Aorta (tissue), 5 donors: ENCODE measurements around the gene ARHGEF16. TPM values are rescaled to one million over a fixed set of nuclear protein-coding genes. Genes with fewer than 3 reads are reported as not detected.

Experiments
- ATAC-seq: fragments of 200-7000 bp; cut with Tn5 transposase; one replicate; pipeline ENCODE4 v1.9.1; 2022; ENCODE audit warnings: moderate library complexity; ENCODE audit not compliant: low FRiP score
- DNase-seq, 2 donors: peaks; one replicate each; pipeline ENCODE4 v3.0.0-alpha.2; 2020
- H3K27ac ChIP-seq, 2 donors: one replicate each; pipeline ENCODE4 v1.5.1; 2013; ENCODE audit warnings: low read length in 2 of 2, mild to moderate bottlenecking in 2 of 2, moderate library complexity in 2 of 2, control low read depth in 1 of 2, inconsistent platforms in 1 of 2, low read depth in 1 of 2
- H3K27me3 ChIP-seq, 2 donors: one replicate each; pipeline ENCODE4 v1.6.1; 2013; ENCODE audit warnings: control low read depth in 1 of 2, low read length in 1 of 2, mild to moderate bottlenecking in 1 of 2, moderate library complexity in 1 of 2; ENCODE audit not compliant: insufficient read depth in 2 of 2, control insufficient read depth in 1 of 2
- H3K36me3 ChIP-seq, 2 donors: one replicate each; pipeline ENCODE4 v1.6.1; 2013; ENCODE audit warnings: control low read depth in 1 of 2, low read length in 1 of 2, mild to moderate bottlenecking in 1 of 2; ENCODE audit not compliant: insufficient read depth in 2 of 2, control insufficient read depth in 1 of 2
- H3K4me1 ChIP-seq, 2 donors: one replicate each; pipeline ENCODE4 v1.6.1; 2013; ENCODE audit warnings: low read length in 2 of 2, control low read depth in 1 of 2, mild to moderate bottlenecking in 1 of 2, moderate library complexity in 1 of 2; ENCODE audit not compliant: insufficient read depth in 2 of 2, control insufficient read depth in 1 of 2
- H3K4me3 ChIP-seq, 2 donors: one replicate each; pipeline ENCODE4 v1.5.1; 2013; ENCODE audit warnings: low read length in 2 of 2, control low read depth in 1 of 2, mild to moderate bottlenecking in 1 of 2
- H3K9me3 ChIP-seq: one replicate; pipeline ENCODE4 v1.6.1; 2013; ENCODE audit warnings: mild to moderate bottlenecking, low read length; ENCODE audit not compliant: control insufficient read depth
- WGBS, 2 donors: extraction: QIAGEN DNeasy Blood & Tissue Kit; methylation state at CpG; one replicate each; pipeline ENCODE4 v1.1.7; 2013; 5-methylcytosine and 5-hydroxymethylcytosine counted together
- intact Hi-C, 2 donors: fragments of 100-400 bp; cut with DNase I; formaldehyde crosslinking; loops; one replicate each; pipeline versions ENCODE4 v1.14.2 to v1.15.0; 2022
- polyA plus RNA-seq, 2 donors: library from polyadenylated mRNA; stranded (reverse); fragments of 200-250 nt; gene quantifications; one replicate each; pipeline ENCODE4 v1.2.3, GENCODE V29; 2013
- total RNA-seq, 2 donors: library from RNA; stranded (reverse); fragmentation: NEBNext Ultra II Directional; extraction: Animal tissue kit (Norgen Biotek cat#: 25700); gene quantifications; one replicate each; pipeline ENCODE4 v1.2.1, GENCODE V29; 2021
- donor health status: healthy with polysubstance abuse.
- donor health status: Bipolar disorder and iron deficiency.
- donor health status: DM: no; HTN: no; CAD: no.
- donor health status: DM: no; HTN: no; CAD: no.
- donor health status: DM: yes; HTN: yes; CAD: no.

The ARHGEF16 gene
- total and polyA plus RNA-seq, 4 donors = 0.62 to 8.8 (median 1.4) TPM; not detected in 1

DNA sequence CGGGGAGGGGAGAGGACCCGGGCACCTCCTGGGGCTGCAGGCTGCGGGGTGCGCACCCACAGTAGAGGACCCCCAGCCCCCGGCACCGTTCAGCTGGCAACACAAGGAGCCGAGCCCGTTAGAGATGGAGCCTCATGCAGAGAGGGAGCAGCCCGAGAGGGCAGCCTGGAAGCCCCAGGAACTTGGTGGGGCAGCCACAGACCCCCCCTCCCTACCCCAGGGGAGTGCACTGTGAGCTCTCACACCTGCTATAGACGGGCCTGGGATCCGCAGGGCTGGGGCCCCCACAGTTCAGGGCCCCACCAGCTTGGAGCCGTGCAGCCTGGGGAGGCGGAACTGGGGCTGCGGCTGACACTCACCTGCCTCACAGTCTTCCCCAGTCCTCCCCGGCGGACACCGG lies 47.0 kb downstream of the ARHGEF16 start:
- Histone ChIP-seq H3K4me3 (no peak overlapping the region), H3K27me3 (no peaks in the 10 kb centered on the region), H3K27ac (no peak overlapping the region), H3K36me3 (peaks cover 0 to 3% of the 10 kb centered on the region in 2 donors), H3K4me1 (no peaks in the 10 kb centered on the region), H3K9me3 (no peaks in the 10 kb centered on the region)
- ATAC-seq (no peak), DNase-seq (no peak)
- WGBS, 2 donors = 64 to 67% methylated on average over 17 of the region's 17 CpGs
- intact Hi-C loops = no loop called here

DNA sequence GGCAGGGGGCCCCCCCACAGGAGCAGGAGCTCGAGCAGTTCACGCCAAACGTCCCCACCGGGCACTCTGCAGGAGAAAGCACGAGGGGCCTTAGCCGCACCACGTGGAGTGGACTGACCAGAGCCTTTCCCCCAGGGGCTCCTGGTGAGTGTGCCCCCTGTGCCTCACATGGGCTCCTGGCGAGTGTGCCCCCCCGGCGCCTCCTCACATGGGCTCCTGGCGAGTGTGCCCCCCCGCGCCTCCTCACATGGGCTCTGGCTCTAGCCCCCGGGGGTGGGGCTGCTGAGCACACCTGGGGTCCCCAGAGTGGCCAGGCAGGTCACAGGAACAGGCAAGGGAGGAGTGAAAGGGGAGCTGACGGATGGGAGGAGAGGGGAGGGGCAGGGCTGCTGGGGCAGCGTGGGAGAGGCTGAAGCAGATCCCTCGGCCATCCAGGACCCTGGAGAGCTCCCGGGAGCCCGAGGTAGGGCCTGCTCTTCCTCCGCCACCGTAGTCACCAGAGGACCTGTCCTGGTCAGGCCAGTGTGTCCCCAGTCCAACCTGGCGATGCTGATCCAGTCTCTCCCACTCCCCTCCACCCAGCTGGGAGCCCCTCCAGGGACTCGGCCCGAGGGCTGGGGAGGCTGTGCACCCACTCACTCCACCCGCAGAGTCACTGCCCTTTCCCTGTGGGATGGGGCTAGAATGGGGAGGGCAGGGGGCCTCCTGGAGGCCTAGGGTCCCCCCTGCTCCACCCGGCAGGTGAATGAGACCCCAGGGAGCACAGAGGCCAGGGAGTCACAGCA lies 47.6 kb downstream of the ARHGEF16 start:
- 69 to 76% methylated on average over 20 to 26 of the region's 26 CpGs for WGBS, 2 donors

DNA sequence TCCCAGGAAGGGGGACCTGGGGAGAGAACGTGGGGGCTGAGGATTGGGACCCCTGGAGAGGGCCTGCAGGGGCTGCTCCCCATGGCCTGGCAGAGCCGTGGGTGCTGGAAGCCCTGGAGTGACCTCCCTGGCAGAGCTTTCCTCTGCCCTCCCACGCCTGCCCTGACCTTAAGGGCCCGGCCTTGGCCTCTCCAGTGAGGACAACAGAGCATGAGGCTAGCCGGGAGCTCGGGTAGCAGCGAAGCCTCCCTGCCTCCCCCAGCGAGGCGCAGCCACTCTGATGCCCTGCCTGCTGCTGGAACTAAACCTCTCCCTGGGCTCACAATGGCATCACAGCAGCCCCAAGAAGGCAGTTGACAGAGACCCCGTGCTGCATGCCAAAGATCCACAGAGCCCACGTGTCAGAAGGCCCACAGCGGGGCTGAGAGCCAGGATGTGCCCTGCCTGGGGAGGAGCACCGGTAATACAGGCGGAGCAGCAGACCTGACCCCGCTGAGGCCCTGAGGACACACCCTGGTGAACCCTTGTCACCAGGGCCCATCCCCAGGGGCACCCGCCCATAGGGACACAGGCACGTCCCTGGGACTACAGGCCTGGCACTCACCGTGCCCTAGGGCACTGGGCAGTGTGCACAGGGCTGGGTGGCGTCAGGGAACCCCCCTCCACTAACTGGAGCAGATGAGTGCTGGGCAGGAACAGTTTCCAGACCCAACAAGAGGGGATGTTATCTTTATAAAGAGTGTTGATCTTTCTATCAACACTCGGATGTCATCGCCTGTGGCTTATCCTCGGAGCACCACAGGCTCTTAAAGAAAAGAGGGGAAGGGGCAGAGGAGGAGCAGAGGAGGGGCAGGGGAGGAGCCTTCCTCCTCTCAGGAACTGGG lies 48.4 kb downstream of the ARHGEF16 start:
- Histone ChIP-seq H3K27me3 (no peaks in the 10 kb centered on the region), H3K9me3 (no peaks in the 10 kb centered on the region), H3K4me1 (no peaks in the 10 kb centered on the region), H3K4me3 (no peak overlapping the region), H3K36me3 (peaks cover 0 to 3% of the 10 kb centered on the region in 2 donors), H3K27ac (no peak overlapping the region)
- DNase-seq (no peak), ATAC-seq (no peak)
- 73 to 80% methylated on average over 22 of the region's 22 CpGs for WGBS, 2 donors
- intact Hi-C loops = no loop called here

More for the DNA sequence above, 47.6 kb downstream of the ARHGEF16 start:
- peak; percentile 96 for ATAC-seq
- no peaks in the 10 kb centered on the region for H3K9me3 ChIP-seq
- H3K4me3 ChIP-seq = no peak overlapping the region
- DNase-seq = peak; percentile 76 to 87
- peaks cover 0 to 3% of the 10 kb centered on the region in 2 donors for H3K36me3 ChIP-seq
- no peak overlapping the region for H3K27ac ChIP-seq
- no peaks in the 10 kb centered on the region for H3K27me3 ChIP-seq
- no peaks in the 10 kb centered on the region for H3K4me1 ChIP-seq
- intact Hi-C loops = no loop called here

DNA sequence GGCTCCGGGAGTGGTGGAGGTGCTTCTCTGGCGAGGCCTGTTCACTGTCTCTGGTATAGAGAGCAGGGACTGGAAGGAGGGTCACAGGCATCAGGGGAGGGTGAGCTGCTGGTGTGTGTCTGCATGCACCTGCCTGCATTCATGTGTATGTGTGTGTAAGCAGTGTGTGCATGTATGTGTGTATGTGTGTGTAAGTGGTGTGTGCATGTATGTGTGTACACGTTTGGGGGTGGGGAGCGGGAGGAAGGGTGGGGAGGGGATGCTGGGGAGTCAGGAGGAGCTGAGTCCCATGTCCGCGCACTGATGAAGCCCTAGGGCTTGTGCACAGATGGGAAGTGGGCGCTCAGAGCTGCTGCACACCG lies 49.0 kb downstream of the ARHGEF16 start:
- H3K27ac ChIP-seq = no peak overlapping the region
- no peaks in the 10 kb centered on the region for H3K9me3 ChIP-seq
- intact Hi-C loops = no loop called here
- H3K4me1 ChIP-seq = no peaks in the 10 kb centered on the region
- H3K36me3 ChIP-seq = peaks cover 0 to 3% of the 10 kb centered on the region in 2 donors
- no peak overlapping the region for H3K4me3 ChIP-seq
- DNase-seq = no peak
- ATAC-seq = no peak
- no peaks in the 10 kb centered on the region for H3K27me3 ChIP-seq
- 81 to 82% methylated on average over 8 of the region's 8 CpGs for WGBS, 2 donors

DNA sequence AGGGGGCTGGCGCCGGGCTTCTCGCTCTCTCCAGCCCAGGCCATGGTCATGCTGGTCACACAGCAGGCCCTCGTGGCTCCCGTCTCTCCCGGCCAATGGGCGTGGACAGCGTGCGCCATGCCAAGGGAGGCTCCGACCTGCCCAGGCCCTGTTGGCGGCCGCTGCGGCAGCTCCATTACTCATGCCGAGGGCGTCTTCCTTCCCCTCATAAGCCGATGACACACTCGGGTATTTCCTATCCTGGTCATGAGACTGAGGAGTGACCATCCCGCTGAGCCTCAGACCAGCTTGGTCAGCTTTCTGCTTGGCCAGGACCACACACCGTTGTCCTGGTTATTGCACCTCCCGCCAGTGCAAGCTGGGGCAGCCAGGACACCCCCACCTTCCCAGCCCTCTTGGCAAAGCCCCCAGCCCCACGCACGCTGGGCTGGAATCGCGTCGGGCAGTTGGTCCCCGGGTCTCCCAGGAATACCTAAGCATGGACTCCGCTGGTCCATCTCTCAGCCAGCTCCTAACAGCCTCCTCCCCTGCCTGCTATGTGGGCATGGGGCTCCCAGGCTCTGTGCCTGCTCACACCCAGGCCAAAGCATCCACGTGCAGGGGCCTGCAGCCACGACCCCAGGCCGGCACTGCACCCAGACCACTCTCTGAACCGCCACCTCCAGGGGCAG lies 49.8 kb downstream of the ARHGEF16 start:
- ATAC-seq (peak; percentile 74), DNase-seq (peak; percentile 95 to 96)
- Histone ChIP-seq H3K4me1 (no peaks in the 10 kb centered on the region), H3K27ac (no peak overlapping the region), H3K4me3 (no peak overlapping the region), H3K27me3 (no peaks in the 10 kb centered on the region), H3K36me3 (peaks cover 0 to 3% of the 10 kb centered on the region in 2 donors), H3K9me3 (no peaks in the 10 kb centered on the region)
- WGBS, 2 donors = 42 to 46% methylated on average over 31 of the region's 31 CpGs
- intact Hi-C loops = no loop called here

DNA sequence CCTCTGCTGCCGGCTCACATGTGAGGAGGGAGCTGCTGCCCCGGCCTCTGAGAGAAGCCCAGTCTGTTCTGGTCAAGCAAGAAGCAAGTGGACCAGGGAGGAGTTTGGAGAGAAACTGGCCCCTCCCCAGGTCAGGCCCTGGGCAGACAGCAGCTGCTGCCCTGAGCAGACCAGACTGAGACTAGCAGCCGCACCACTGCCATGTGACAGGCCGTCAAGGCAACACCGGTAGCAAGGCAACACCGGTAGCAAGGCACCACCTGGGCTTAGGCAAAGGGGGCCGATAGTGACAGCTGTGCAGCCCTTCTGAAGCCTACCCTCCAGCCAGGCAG lies 50.3 kb downstream of the ARHGEF16 start:
- Histone ChIP-seq H3K4me1 (no peaks in the 10 kb centered on the region), H3K9me3 (no peaks in the 10 kb centered on the region), H3K27ac (no peak overlapping the region), H3K27me3 (no peaks in the 10 kb centered on the region), H3K4me3 (no peak overlapping the region), H3K36me3 (peaks cover 0 to 3% of the 10 kb centered on the region in 2 donors)
- intact Hi-C loops = no loop called here
- 66 to 71% methylated on average over 6 to 7 of the region's 7 CpGs for WGBS, 2 donors
- ATAC-seq = peak; percentile 24
- DNase-seq = peak in 1 of 2 donors; percentile 78

DNA sequence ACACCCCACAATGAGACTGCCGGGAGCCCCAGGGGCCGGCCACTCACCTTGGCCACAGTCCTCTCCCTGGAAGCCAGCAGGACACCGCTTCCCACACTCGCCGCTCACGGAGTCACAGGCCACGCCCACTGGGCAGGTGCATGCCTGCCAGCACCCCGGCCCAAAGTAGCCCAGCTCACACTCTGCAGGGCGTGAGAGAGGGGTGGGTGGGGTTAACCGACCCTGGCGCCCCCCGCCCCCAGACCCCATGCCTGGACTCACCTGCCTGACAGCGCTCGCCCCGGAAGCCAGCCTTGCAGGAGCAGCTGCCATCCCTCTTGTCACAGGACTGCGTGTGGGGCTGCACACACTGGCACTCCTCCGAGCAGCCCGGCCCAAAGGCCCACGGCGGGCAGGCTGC lies 50.7 kb downstream of the ARHGEF16 start:
- intact Hi-C loops = no loop called here
- H3K36me3 ChIP-seq = peaks cover 0 to 3% of the 10 kb centered on the region in 2 donors
- WGBS, 2 donors = 77 to 78% methylated on average over 20 of the region's 20 CpGs
- DNase-seq (no peak), ATAC-seq (no peak)
- H3K4me3 ChIP-seq = no peak overlapping the region
- H3K27ac ChIP-seq = no peak overlapping the region
- H3K4me1 ChIP-seq = no peaks in the 10 kb centered on the region
- H3K27me3 ChIP-seq = no peaks in the 10 kb centered on the region
- no peaks in the 10 kb centered on the region for H3K9me3 ChIP-seq

DNA sequence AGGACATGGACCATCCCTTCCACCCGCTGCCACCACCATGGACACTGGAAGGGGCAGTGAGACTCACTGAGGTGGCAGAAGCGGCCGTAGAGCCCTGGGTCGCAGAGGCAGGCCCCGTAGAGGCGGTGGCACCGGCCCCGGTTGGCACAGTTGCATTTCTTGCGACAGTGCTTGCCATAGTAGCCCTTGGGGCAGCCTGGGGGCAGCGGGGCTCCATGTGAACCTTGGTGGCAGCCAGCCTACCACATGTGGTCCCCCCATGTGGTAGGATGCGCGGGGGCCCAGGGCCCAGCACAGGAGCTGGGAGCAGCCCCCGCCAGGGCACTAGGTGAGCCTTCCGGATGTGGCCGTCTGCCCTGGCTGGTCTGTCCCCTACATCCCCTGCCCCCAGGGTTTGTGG lies 51.6 kb downstream of the ARHGEF16 start:
- H3K4me3 ChIP-seq = no peak overlapping the region
- ATAC-seq = no peak
- 89 to 91% methylated on average over 11 to 15 of the region's 15 CpGs for WGBS, 2 donors
- H3K36me3 ChIP-seq = no peaks in the 10 kb centered on the region
- no peak for DNase-seq
- H3K27me3 ChIP-seq = no peaks in the 10 kb centered on the region
- no peaks in the 10 kb centered on the region for H3K4me1 ChIP-seq
- no peak overlapping the region for H3K27ac ChIP-seq
- H3K9me3 ChIP-seq = no peaks in the 10 kb centered on the region
- intact Hi-C loops = no loop called here
